Measurements from ENCODE around the gene STING1.
A peak's percentile ranks its signal among the peaks of the same experiment; 100 is the strongest.
"Not testable (repeated sequence)": the region's sequence is repeated elsewhere in the genome, so short reads cannot be mapped to it uniquely, and the experiment has no call there.

Gene STING1

GRCh38 chr5:139512786-139513390 is 30.3 kb upstream of the STING1 start:
- peak; percentile 4 for TF ChIP-seq CTCF (IDR thresholded peaks at IDR 0.05; ENCODE audit: low read length, missing control alignments)
- no peak overlapping the region for H3K4me3 ChIP-seq (replicated peaks; ENCODE audit: low read depth, low read length)
- no peak for DNase-seq (ENCODE audit: low read depth)

DNA sequence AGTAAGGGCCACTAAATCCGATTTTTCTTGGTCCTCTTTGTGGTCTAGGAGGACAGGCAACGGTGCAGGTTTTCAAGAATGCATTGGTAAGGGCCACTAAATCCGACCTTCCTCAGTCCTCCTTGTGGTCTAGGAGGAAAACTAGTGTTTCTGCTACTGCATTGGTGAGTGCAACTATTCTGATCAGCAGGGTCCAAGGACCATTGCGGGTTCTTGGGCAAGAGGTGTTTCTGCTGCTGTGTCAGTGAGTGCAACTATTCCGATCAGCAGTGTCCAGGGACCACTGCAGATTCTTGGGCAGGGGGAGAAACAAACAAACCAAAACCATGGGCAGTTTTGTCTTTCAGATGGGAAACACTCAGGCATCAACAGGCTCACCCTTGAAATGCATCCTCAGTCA is 22.2 kb upstream of the STING1 start:
- DNase-seq (ENCODE audit: low read depth); H3K4me3 ChIP-seq (replicated peaks; ENCODE audit: low read depth, low read length): not testable (repeated sequence)

DNA sequence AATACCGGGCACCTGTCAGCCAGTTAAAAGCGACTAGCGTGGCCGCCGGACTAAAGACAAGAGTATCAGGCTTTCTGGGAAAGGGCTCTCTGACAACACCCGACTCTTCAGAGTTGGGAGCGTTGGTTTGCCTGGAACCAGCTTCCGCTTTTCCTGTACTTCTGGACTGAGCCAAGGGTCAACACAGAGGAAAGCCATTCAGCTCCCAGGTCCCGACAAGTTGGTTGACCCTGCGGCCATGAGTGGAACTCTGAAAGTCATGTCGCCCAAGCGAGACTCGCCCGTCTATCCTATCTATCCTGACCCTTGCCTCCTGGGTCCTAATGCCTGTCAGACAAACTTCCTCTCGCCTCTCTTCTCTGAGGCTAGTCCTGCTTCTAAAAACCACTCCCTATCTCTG is 21.3 kb upstream of the STING1 start:
- H3K4me3 ChIP-seq (replicated peaks; ENCODE audit: low read depth, low read length), result not testable (repeated sequence)

GRCh38 chr5:139503036-139503817 is 20.7 kb upstream of the STING1 start:
- DNase-seq (ENCODE audit: low read depth); H3K4me3 ChIP-seq (replicated peaks; ENCODE audit: low read depth, low read length): not testable (repeated sequence)

More for the DNA sequence above, 21.3 kb upstream of the STING1 start:
- DNase-seq (ENCODE audit: low read depth), result not testable (repeated sequence)

DNA sequence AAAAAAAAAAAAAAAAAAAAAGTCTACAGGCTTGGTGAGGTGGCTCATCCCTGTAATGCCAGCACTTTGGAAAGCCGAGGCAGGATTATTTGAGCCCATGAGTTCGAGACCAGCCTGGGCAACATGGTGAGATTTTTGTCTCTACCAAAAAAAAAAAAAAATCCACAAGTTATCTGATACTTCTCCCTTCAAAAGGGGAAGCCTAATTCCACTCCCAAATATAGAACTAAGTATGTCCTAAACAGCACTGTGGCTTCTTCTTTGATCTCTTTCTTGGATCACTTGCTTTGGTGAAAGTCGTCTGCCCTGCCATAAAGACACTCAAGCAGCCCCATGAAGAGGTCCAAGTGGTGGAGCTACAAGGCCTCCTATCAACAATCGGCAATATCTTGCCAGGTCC is 18.8 kb upstream of the STING1 start:
- TF ChIP-seq CTCF (IDR thresholded peaks at IDR 0.05; ENCODE audit: low read length, missing control alignments), result no peak
- no peak for DNase-seq (ENCODE audit: low read depth)
- no peak overlapping the region for H3K4me3 ChIP-seq (replicated peaks; ENCODE audit: low read depth, low read length)

DNA sequence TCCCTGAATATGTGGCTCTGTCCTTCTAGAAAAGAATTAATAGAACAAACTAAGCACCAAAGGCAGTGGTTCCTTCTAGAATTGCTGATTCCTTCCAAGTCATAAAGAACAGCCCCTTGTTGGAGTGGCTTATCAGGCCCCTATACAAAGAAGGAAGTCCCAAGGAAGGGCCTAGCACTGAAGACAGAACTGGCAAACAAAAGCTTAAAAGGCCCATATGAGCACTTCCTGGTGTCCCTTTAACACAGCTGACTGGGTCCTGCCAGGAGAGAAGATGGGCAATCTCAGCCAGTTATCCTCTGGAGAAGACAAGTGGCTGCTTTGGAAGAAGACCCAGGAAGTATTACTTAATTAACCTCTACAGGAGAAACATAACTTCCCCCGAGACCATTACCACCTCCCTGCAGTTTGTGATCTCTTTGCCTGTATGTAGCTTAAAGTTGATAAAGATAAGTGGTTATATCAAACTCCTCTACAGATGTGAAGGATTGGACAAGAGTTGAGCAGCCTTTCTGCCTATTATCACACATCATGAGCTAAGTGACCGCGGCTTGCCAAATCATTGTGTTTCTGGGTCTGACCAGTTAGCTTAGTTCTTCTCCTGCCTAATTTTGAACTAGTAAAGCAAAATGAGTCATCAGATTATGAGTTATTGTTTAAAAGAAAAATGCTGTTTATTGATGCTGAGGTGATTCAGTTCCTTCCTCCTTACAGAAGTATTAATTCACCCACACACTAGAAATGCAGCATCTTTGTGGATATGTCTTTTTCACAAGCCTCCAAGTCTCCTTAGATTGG is 13.3 kb upstream of the STING1 start:
- DNase-seq (ENCODE audit: low read depth), result peak; percentile 75
- H3K4me3 ChIP-seq (replicated peaks; ENCODE audit: low read depth, low read length), result no peak overlapping the region
- TF ChIP-seq CTCF (IDR thresholded peaks at IDR 0.05; ENCODE audit: low read length, missing control alignments), result no peak

- no peak overlapping the region for H3K4me3 ChIP-seq (replicated peaks; ENCODE audit: low read depth, low read length)
- peak; percentile 79 for DNase-seq (ENCODE audit: low read depth)
- TF ChIP-seq CTCF (IDR thresholded peaks at IDR 0.05; ENCODE audit: low read length, missing control alignments), result no peak
Observed at GRCh38 chr5:139494832-139495231, 12.3 kb upstream of the STING1 start.

DNA sequence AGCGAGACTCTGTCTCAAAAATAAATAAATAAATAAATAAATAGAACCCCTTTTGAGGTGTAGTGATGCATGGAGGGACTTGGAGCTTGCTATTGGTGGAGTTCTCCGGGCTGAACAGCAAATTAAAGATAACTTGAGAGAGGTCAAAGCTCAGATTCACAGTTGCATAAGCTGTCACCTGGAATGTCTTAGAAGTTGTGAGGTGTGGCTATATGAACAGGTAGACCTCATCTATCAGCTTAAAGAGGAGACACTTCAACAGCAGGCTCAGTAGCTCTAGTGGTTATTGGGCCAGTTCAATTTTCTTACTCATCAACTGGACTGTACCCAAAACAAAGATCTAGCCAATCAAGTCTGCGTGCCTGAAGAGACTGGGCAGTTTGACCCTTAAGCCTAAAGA is 11.7 kb upstream of the STING1 start:
- no peak for TF ChIP-seq CTCF (IDR thresholded peaks at IDR 0.05; ENCODE audit: low read length, missing control alignments)
- no peak overlapping the region for H3K4me3 ChIP-seq (replicated peaks; ENCODE audit: low read depth, low read length)
- DNase-seq (ENCODE audit: low read depth), result no peak
